Fibroblast of skin of back (primary cell): ENCODE results near the gene SERPINH1.
A peak's percentile ranks its signal among the peaks of the same experiment; 100 is the strongest.

Experiments used
- DNase-seq: peaks from one replicate; pipeline ENCODE4 v3.0.0-alpha.2; 2013

Gene SERPINH1

GRCh38 chr11:75598900-75599299 lies 36.8 kb downstream of the SERPINH1 start:
- DNase-seq = no peak

- DNase-seq = no peak
These were observed 38.3 kb downstream of the SERPINH1 start for GRCh38 chr11:75600356-75600755.

DNA sequence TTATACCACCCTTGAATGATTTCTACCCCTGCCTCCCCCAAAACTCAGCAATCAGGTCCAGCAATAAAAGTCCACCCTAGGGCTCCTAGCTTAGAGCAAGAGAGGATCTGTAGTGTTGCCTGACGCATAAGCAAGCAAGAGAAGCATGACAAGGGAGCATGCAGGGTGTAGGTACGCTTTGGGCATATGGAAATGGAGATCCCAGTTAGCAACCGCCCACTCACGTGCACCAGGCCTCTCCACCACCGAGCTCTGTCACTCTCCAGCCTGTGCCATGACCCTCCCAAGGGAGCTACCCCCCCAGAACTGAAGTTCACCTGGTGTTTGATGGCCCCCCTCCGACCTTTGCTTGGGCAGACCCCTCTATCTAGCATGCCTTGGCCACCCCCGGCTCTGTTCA lies 39.4 kb downstream of the SERPINH1 start:
- DNase-seq = no peak

DNA sequence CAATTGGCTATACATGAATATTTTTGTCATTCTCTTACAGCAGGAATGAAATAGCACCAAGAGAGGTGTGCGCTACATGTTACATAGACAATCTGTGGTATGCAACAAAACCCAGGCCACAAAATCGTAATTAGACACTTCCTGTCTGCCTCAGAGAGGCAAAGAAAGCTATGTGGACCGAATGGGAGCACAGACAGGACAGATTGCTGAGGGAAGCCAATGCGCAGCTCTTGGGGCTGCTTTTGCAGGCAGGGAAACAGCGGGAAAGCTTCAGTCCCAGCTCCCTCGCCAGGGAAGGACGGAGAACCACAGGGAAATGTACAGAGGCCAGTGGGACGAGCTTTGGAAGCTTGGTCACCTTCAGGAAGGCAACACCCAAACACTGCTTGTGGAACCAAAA lies 40.9 kb downstream of the SERPINH1 start:
- peak; percentile 67 for DNase-seq

DNA sequence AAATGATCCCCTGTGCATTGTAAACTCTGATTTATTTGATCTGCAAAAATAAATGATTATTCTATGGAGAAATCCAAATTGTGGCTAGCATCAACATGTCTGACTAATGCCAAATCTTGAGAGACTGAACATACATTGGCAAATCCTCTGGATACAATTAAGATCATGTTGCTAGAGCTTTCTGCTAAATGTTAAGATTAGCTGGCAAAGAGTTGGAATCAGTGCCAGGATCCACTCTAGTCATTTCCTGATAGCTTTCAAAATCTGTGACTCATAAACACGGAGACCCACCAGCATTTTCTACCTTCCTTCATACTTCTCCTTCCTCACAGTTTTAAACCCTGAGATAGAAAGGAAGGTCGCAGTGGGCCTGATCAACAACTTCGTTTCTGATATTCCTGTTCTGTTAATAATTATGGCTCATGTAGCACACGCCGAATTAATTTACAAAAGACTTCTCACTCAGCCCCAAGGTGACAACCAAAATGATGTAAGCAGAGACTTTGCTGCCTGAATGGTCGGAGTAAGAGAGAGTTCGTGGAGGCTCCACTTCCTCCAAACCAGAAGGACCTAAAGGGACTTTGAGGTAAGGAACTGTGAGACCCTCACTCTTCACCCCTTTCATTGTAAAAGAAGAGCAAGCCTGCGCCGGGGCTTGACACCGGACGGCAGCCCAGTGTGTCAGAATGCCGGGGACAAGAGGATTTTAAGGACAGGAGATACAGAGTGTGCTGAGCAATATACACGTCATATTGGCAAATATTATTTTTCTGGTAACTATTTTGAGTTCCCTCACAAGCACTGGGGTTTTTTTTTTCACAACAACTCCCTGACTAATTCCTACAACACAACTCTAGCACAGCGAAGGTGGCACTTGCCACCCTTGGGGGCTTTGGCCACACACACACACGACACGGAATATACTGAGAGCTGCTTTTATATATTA lies 42.0 kb downstream of the SERPINH1 start:
- peak; percentile 91 for DNase-seq

- DNase-seq = no peak
These were observed 44.0 kb downstream of the SERPINH1 start for GRCh38 chr11:75606099-75606498.

- DNase-seq = no peak
These were observed 49.8 kb downstream of the SERPINH1 start for GRCh38 chr11:75611823-75612222.

DNA sequence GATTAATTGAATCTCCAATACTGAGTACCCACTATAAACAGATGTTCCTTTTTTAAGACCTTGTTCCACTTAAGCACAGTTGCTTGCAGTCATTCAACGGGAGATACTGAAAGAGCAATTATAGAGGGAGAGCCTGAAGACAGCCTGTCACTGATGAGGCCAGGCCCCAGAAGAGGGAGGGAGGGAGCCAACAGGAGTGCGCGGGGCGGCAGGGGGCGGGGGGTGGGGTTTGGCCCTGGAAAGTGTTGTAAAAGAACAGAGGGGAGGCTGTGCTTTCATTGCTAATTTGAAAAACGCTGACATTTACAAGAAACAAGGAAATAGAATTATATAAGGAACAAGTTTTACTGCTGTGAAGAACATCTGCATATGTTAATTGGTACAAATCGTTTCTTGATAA lies 53.7 kb downstream of the SERPINH1 start:
- DNase-seq = no peak

- DNase-seq = no peak
These were observed 54.2 kb downstream of the SERPINH1 start for GRCh38 chr11:75616281-75616680.
